Measurements from ENCODE around the gene ERC1. TPM values are rescaled to one million over a fixed set of nuclear protein-coding genes. Genes with fewer than 3 reads are reported as not detected.

The ERC1 gene
- total RNA-seq, 1 donor from 2014 or later, result 82.2 TPM

- Mint-ChIP-seq H3K4me3 (ENCODE audit: unreplicated experiment) (peak overlapping the region; percentile 78), H3K4me1 (ENCODE audit: low read depth, unreplicated experiment) (peaks cover 8% of the 10 kb centered on the region), H3K27ac (ENCODE audit: unreplicated experiment) (peak overlapping the region; percentile 10), H3K27me3 (ENCODE audit: unreplicated experiment) (peaks cover 8% of the 10 kb centered on the region), H3K9me3 (ENCODE audit: unreplicated experiment) (peaks cover 6% of the 10 kb centered on the region), H3K36me3 (ENCODE audit: unreplicated experiment) (no peaks in the 10 kb centered on the region)
- no peak for DNase-seq
- no peak for TF ChIP-seq CTCF (IDR thresholded peaks at IDR 0.05; ENCODE audit: partially characterized antibody, unreplicated experiment)
These were observed 42.8 kb upstream of the ERC1 start for GRCh38 chr12:948238-948637.

GRCh38 chr12:949453-950191, 41.4 kb upstream of the ERC1 start, which contains the start of gene RAD52:
RAD52 (minus strand) TSS chr12:949694; CDS start chr12:933058, 16,636 bp downstream.
- peak; percentile 95 for TF ChIP-seq CTCF (IDR thresholded peaks at IDR 0.05; ENCODE audit: partially characterized antibody, unreplicated experiment)
- Mint-ChIP-seq H3K4me3 (ENCODE audit: unreplicated experiment) (peak within 1 kb of the TSS; percentile 99), H3K9me3 (ENCODE audit: unreplicated experiment) (peaks cover 6% of the 10 kb centered on the region), H3K27ac (ENCODE audit: unreplicated experiment) (peak within 1 kb of the TSS; percentile 96), H3K36me3 (ENCODE audit: unreplicated experiment) (no peaks in the 10 kb centered on the region), H3K4me1 (ENCODE audit: low read depth, unreplicated experiment) (peaks cover 8% of the 10 kb centered on the region), H3K27me3 (ENCODE audit: unreplicated experiment) (peaks cover 8% of the 10 kb centered on the region)
- peak; percentile 99 for DNase-seq

GRCh38 chr12:951176-951575, 39.8 kb upstream of the ERC1 start:
- Mint-ChIP-seq H3K27ac (ENCODE audit: unreplicated experiment) (no peak overlapping the region), H3K36me3 (ENCODE audit: unreplicated experiment) (no peaks in the 10 kb centered on the region), H3K9me3 (ENCODE audit: unreplicated experiment) (peaks cover 6% of the 10 kb centered on the region), H3K4me1 (ENCODE audit: low read depth, unreplicated experiment) (peaks cover 5% of the 10 kb centered on the region), H3K4me3 (ENCODE audit: unreplicated experiment) (no peak overlapping the region), H3K27me3 (ENCODE audit: unreplicated experiment) (peaks cover 8% of the 10 kb centered on the region)
- no peak for DNase-seq
- TF ChIP-seq CTCF (IDR thresholded peaks at IDR 0.05; ENCODE audit: partially characterized antibody, unreplicated experiment), result no peak

DNA sequence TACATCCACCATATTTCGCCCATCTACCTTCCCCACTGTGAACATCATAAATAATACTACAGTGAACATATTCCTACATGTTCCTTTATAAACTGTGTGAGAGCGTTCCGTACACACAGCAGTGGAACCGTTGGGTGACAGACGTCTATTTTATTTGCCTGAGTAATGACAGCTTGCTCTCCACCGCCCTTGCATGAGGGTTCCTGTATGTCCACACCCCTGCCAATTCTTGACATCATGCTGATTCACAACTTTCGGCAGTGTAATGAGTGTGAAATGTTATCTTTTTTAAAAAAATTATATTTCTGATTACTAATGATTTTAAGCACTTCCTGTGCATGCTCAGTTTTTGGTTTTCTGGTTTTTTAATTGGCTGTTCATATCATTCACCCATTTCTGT, 37.2 kb upstream of the ERC1 start:
- H3K27me3 Mint-ChIP-seq (ENCODE audit: unreplicated experiment), result peaks cover 8% of the 10 kb centered on the region
- H3K9me3 Mint-ChIP-seq (ENCODE audit: unreplicated experiment), result peaks cover 2% of the 10 kb centered on the region
- no peaks in the 10 kb centered on the region for H3K36me3 Mint-ChIP-seq (ENCODE audit: unreplicated experiment)
- DNase-seq, result no peak
- H3K4me3 Mint-ChIP-seq (ENCODE audit: unreplicated experiment), result no peak overlapping the region
- TF ChIP-seq CTCF (IDR thresholded peaks at IDR 0.05; ENCODE audit: partially characterized antibody, unreplicated experiment), result no peak
- H3K4me1 Mint-ChIP-seq (ENCODE audit: low read depth, unreplicated experiment), result peaks cover 2% of the 10 kb centered on the region
- H3K27ac Mint-ChIP-seq (ENCODE audit: unreplicated experiment), result peak overlapping the region; percentile 40

GRCh38 chr12:954741-955140, 36.3 kb upstream of the ERC1 start:
- peaks cover 1% of the 10 kb centered on the region for H3K9me3 Mint-ChIP-seq (ENCODE audit: unreplicated experiment)
- H3K27me3 Mint-ChIP-seq (ENCODE audit: unreplicated experiment), result peaks cover 6% of the 10 kb centered on the region
- no peak for TF ChIP-seq CTCF (IDR thresholded peaks at IDR 0.05; ENCODE audit: partially characterized antibody, unreplicated experiment)
- H3K4me3 Mint-ChIP-seq (ENCODE audit: unreplicated experiment), result no peak overlapping the region
- no peak overlapping the region for H3K27ac Mint-ChIP-seq (ENCODE audit: unreplicated experiment)
- H3K36me3 Mint-ChIP-seq (ENCODE audit: unreplicated experiment), result no peaks in the 10 kb centered on the region
- DNase-seq, result no peak
- peaks cover 3% of the 10 kb centered on the region for H3K4me1 Mint-ChIP-seq (ENCODE audit: low read depth, unreplicated experiment)

Measured in glutamatergic neuron (in vitro differentiated cells).